GM12801 (cell line): ENCODE data around the gene ORMDL2.

Source experiments
- TF ChIP-seq, protein P1 (sequence below): IDR thresholded peaks from one replicate; pipeline ENCODE4 v1.5.1; 2011; ENCODE audit warnings: control low read depth; ENCODE audit not compliant: insufficient read length; ENCODE audit errors: extremely low read depth

Gene ORMDL2, protein sequence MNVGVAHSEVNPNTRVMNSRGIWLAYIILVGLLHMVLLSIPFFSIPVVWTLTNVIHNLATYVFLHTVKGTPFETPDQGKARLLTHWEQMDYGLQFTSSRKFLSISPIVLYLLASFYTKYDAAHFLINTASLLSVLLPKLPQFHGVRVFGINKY

DNA sequence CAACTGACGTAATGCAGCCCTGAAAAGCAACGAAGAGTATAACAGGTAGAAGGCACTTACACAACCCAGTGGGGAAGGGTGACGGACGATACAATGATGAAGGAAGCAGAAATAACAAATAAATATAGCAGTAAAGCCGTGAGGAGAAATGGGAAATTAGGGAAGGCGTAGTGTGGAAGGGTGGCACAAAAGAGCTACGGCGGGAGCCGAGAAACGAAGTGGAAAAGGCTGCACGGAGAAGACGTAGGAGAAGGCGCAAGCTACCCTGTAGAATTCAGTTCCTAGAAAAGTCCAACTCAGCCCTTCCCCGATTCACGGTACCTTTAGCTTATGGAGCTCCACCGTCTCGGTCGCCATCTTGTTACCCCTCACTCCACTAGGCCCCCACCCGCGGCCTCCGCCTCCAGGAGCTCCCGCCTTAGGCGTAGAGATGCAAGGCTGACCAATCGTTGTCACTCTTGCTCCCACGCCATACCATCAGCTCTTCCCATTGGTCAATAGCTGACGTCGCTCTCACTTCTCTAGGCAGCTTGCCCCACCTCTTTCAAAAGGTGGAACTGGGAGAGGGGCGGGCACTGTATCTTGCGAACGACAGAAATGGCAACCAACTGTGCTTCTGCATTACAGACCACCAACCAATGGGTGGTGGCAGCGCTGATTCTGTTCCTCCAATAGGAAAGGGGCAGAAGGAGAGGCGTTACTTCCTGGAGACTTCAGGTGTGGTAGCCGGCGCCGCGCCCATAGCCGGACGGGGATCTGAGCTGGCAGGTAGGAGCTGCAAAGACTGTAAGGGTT, at the start of gene ORMDL2, which contains the start of gene SARNP:
TSS of gene ORMDL2 (plus strand) at position 697 of the 795 bp plus-strand sequence. CDS start 959 bp downstream, outside the sequence.
TSS of gene SARNP (minus strand) at position 380 of the 795 bp plus-strand sequence. CDS start at position 357, 23 bp downstream.
- TF ChIP-seq, protein P1, sequence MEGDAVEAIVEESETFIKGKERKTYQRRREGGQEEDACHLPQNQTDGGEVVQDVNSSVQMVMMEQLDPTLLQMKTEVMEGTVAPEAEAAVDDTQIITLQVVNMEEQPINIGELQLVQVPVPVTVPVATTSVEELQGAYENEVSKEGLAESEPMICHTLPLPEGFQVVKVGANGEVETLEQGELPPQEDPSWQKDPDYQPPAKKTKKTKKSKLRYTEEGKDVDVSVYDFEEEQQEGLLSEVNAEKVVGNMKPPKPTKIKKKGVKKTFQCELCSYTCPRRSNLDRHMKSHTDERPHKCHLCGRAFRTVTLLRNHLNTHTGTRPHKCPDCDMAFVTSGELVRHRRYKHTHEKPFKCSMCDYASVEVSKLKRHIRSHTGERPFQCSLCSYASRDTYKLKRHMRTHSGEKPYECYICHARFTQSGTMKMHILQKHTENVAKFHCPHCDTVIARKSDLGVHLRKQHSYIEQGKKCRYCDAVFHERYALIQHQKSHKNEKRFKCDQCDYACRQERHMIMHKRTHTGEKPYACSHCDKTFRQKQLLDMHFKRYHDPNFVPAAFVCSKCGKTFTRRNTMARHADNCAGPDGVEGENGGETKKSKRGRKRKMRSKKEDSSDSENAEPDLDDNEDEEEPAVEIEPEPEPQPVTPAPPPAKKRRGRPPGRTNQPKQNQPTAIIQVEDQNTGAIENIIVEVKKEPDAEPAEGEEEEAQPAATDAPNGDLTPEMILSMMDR = no peak

DNA sequence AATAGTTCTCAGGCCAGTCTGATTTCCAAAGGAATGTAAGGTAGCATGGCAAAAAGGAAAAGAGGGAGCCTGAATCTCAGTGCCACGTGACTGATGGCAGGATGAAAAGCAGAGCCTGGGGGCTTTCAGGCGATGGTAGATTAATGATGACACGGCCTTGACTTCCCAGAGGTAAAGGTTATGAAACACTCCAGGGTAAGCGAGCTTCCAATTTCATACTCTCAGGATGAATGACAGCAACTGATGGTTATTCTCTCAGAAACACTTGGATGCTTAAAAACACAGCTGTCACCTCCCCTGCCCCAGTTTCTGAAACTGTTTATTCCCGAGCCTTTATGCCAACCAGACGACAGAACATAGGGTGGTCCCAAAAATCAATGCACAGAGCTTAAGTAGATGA, 46.1 kb upstream of the ORMDL2 start:
- TF ChIP-seq, protein P1 = no peak

DNA sequence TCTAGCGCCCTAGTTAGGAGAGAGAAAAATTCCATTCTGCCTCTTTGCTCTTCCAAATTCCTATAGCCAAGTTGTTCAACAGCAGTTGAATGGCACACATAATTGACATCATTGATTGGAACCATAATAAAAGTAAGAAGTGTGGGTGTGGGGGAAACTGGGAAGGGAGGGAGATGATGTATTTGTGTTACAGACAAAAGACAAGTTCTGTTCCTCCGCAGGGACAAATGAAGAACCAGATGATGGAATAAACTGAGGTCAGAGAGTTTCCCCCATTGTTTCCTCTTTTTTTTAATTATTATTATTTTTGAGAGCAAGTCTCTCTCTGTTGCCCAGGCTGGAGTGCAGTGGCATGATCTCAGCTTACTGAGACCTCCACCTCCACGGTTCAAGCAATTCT, 40.0 kb upstream of the ORMDL2 start:
- TF ChIP-seq, protein P1 = no peak

DNA sequence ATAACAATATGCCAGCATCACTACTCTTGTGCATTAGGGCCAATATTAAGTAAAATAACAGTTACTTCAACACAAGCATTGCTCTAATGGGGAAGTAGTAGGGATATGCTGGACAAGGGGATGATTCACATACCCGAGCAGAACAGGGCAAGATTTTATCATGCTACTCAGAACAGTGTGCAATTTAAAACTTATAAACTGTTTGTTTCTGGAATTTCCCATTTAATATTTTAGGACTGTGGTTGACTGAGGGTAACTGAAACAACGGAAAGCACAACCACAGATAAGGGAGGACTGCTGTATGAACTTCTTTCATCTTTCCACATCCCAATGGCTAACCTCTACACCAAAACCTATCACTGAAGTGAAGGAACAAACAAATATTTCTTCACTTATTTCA, 37.2 kb upstream of the ORMDL2 start:
- TF ChIP-seq, protein P1 = no peak

DNA sequence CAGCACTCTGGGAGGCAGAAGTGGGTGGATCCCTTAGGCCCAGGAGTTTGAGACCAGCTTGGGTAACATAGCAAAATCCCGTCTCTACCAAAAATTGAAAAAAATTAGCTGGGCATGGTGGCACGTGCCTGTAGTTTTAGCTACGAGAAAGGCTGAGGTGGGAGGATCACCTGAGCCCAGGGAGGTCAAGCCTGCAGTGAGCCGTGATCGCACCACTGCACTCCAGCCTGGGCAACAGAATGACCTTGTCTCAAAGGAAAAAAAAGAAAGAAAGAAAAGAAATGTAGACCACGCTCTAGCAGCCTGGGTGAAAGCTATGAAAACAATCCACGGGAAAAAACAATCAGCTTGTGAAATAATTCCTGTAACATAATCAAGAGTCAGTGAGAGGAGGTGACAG, 29.3 kb upstream of the ORMDL2 start:
- TF ChIP-seq, protein P1 = no peak

DNA sequence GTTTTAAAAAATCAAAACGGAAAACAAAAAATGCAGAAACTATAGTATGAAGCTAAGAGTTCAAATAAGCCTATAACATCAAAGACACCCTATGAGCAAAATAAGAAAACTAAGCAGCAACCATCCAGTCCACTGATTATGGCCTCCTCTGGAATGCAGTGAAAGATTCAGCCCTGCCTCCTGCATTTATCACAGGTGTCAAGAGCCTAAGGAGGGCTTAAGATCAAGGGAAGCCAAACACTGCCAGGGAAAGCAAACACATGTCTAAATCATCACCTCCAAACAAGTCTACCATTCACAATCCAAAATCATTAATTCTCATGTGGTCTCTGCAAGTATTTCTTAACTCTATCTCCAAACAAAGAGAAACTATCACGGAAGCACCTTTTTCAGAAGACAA, 28.7 kb upstream of the ORMDL2 start:
- TF ChIP-seq, protein P1 = no peak

DNA sequence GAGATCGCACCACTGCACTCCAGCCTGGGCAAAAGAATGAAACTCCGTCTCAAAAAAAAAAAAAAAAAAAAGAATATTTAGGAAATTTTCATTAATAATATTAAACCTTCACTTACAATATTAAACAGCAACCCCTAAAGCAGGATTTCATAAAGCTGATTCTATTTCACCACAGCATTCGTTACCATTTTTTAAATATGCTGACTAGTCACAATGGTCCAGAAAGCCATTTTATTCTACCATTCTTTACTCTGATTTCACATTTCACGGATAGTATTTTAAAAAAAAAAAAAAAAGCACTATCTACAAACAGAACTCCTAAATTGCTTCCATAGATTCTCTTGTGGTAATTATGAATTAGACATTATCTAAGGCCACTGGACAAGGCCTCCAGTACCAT, 27.9 kb upstream of the ORMDL2 start:
- TF ChIP-seq, protein P1 = no peak
